Gastroesophageal sphincter (tissue), 4 donors: ENCODE data around the gene PCDHA8. TPM values are rescaled to one million over a fixed set of nuclear protein-coding genes. Genes with fewer than 3 reads are reported as not detected.
"Not testable (repeated sequence)": the region's sequence is repeated elsewhere in the genome, so short reads cannot be mapped to it uniquely, and the experiment has no call there.

ENCODE experiments used
- ATAC-seq: fragments of 150-250 bp; one replicate; pipeline ENCODE4 v1.9.1; 2016; ENCODE audit warnings: mild to moderate bottlenecking, moderate library complexity
- H3K27ac ChIP-seq, 4 donors: fragments of 200-600 bp; sonication (generic) in 3 of 4; 1 replicate in 3 of 4; 2 replicates in 1 of 4; pipeline ENCODE4 v1.5.1; 2016 to 2019
- H3K27me3 ChIP-seq: fragments of 200-600 bp; sonication (generic); one replicate; pipeline ENCODE4 v1.5.1; 2019
- H3K36me3 ChIP-seq, 2 donors: fragments of 200-600 bp; sonication (generic); one replicate each; pipeline ENCODE4 v1.5.1; 2019; ENCODE audit warnings: control low read depth in 1 of 2
- H3K4me1 ChIP-seq, 3 donors: fragments of 200-600 bp; sonication (generic); 1 replicate in 2 of 3; 2 replicates in 1 of 3; pipeline ENCODE4 v1.5.1; 2016 to 2019; ENCODE audit warnings: control low read depth in 2 of 3
- H3K4me3 ChIP-seq, 2 donors: fragments of 200-600 bp; sonication (generic); one replicate each; pipeline ENCODE4 v1.5.1; 2019; ENCODE audit warnings: mild to moderate bottlenecking in 1 of 2, moderate library complexity in 1 of 2
- H3K9me3 ChIP-seq, 3 donors: fragments of 200-600 bp; sonication (generic); one replicate each; pipeline ENCODE4 v1.5.1; 2017 to 2019; ENCODE audit warnings: control low read depth in 2 of 3
- CTCF ChIP-seq, 4 experiments: fragments of 200-600 bp in 2 of 4; fragments of 450-650 bp in 2 of 4; sonication (generic) in 1 of 4; IDR thresholded peaks; one replicate each; pipeline ENCODE4 v1.5.1; 2017 to 2019; ENCODE audit warnings: antibody characterized with exemption in 4 of 4, mild to moderate bottlenecking in 2 of 4, moderate library complexity in 2 of 4
- EP300 ChIP-seq: sonication (generic); formaldehyde crosslinking; IDR thresholded peaks from one replicate; pipeline ENCODE4 v1.6.1; 2017; ENCODE audit warnings: antibody characterized with exemption, mild to moderate bottlenecking
- POLR2A ChIP-seq, 2 donors: fragments of 450-650 bp; IDR thresholded peaks; one replicate each; pipeline ENCODE4 v1.6.1; 2017; ENCODE audit warnings: antibody characterized with exemption in 2 of 2, mild to moderate bottlenecking in 2 of 2, moderate library complexity in 1 of 2
- POLR2AphosphoS5 ChIP-seq: sonication (generic); formaldehyde crosslinking; IDR thresholded peaks from one replicate; pipeline ENCODE4 v1.6.1; 2017; ENCODE audit warnings: antibody characterized with exemption
- WGBS, 2 donors: methylation state at CpG; one replicate each; pipeline ENCODE4 v1.1.5; 2018; ENCODE audit warnings: low coverage in 1 of 2; 5-methylcytosine and 5-hydroxymethylcytosine counted together
- total RNA-seq, 4 donors: library from RNA; depleted of rRNA; stranded (reverse); fragments of >200 nt; gene quantifications; one replicate each; pipeline ENCODE4 v1.1.0, GENCODE V29; 2016

PCDHA8 gene
- total RNA-seq, 4 donors from 2014 or later: 0.15 TPM; not detected in 3

- Histone ChIP-seq H3K4me3 (peak within 1 kb of the TSS; percentile 12 to 18), H3K27me3 (peaks cover 61% of the 10 kb centered on the region), H3K4me1 (no peaks in the 10 kb centered on the region), H3K27ac (no peak within 1 kb of the TSS), H3K36me3 (no peaks in the 10 kb centered on the region), H3K9me3 (peaks cover 0 to 53% (median 0%) of the 10 kb centered on the region in 3 donors)
- 16 to 22% methylated on average over 15 to 18 of the region's 41 CpGs for WGBS, 2 donors
- TF ChIP-seq CTCF (IDR thresholded peaks at IDR 0.05): peak in 1 of 4 experiments; percentile 42
- no peak for TF ChIP-seq EP300
- no peak for ATAC-seq
Observed at GRCh38 chr5:140868721-140869554, 28.0 kb downstream of the PCDHA8 start, which contains the start of gene PCDHA11. Gene PCDHA11 (plus strand): TSS chr5:140868957. CDS start chr5:140869104, 147 bp downstream.

DNA sequence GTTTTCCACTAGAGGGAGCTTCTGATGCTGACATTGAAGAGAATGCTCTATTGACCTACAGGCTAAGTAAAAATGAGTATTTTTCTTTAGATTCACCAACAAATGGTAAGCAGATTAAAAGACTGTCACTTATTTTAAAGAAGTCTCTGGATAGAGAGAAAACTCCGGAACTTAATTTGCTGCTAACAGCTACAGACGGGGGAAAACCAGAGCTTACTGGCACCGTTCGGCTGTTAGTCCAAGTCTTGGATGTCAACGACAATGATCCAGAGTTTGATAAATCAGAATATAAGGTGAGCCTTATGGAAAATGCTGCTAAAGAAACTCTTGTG is 28.5 kb downstream of the PCDHA8 start:
- peaks cover 0 to 48% (median 0%) of the 10 kb centered on the region in 3 donors for H3K9me3 ChIP-seq
- peak in 1 of 4 experiments; percentile 43 for TF ChIP-seq CTCF (IDR thresholded peaks at IDR 0.05)
- no peak for TF ChIP-seq POLR2AphosphoS5
- TF ChIP-seq POLR2A (IDR thresholded peaks at IDR 0.05): no peak
- H3K36me3 ChIP-seq: no peaks in the 10 kb centered on the region
- H3K4me3 ChIP-seq: no peak overlapping the region
- H3K4me1 ChIP-seq: no peaks in the 10 kb centered on the region
- WGBS, 2 donors: 56% methylated on average over 5 of the region's 5 CpGs; no CpG with 5 or more reads in 1 of the 2 donors
- ATAC-seq: no peak
- peaks cover 63% of the 10 kb centered on the region for H3K27me3 ChIP-seq
- no peak overlapping the region for H3K27ac ChIP-seq

GRCh38 chr5:140870221-140871201 is 29.5 kb downstream of the PCDHA8 start:
- no peaks in the 10 kb centered on the region for H3K4me1 ChIP-seq
- WGBS, 2 donors: 10 to 33% methylated on average over 1 to 2 of the region's 114 CpGs
- H3K9me3 ChIP-seq: peaks cover 0 to 50% (median 0%) of the 10 kb centered on the region in 3 donors
- TF ChIP-seq POLR2AphosphoS5: no peak
- TF ChIP-seq EP300: no peak
- no peak for TF ChIP-seq POLR2A (IDR thresholded peaks at IDR 0.05)
- TF ChIP-seq CTCF (IDR thresholded peaks at IDR 0.05): no peak
- H3K27ac ChIP-seq: no peak overlapping the region
- ATAC-seq: no peak
- no peaks in the 10 kb centered on the region for H3K36me3 ChIP-seq
- H3K4me3 ChIP-seq: no peak overlapping the region
- peaks cover 73% of the 10 kb centered on the region for H3K27me3 ChIP-seq

GRCh38 chr5:140875085-140876065 is 34.4 kb downstream of the PCDHA8 start, which contains the start of gene PCDHA12:
Gene PCDHA12 (plus strand): TSS chr5:140875308. CDS start chr5:140875473, 165 bp downstream.
- Histone ChIP-seq H3K36me3 (no peaks in the 10 kb centered on the region), H3K27me3 (peaks cover 82% of the 10 kb centered on the region), H3K4me1 (no peaks in the 10 kb centered on the region), H3K4me3 (peak within 1 kb of the TSS; percentile 6 to 25), H3K9me3 (peaks cover 0 to 53% (median 0%) of the 10 kb centered on the region in 3 donors), H3K27ac (no peak within 1 kb of the TSS)
- ATAC-seq: no peak
- TF ChIP-seq CTCF (IDR thresholded peaks at IDR 0.05) (peak in 1 of 4 experiments; percentile 37), EP300 (no peak), POLR2A (IDR thresholded peaks at IDR 0.05) (no peak)
- WGBS, 2 donors: 13 to 28% methylated on average over 13 to 24 of the region's 47 CpGs

GRCh38 chr5:140876541-140877261 is 35.7 kb downstream of the PCDHA8 start:
- WGBS, 2 donors: 22 to 45% methylated on average over 4 to 13 of the region's 80 CpGs
- peaks cover 70% of the 10 kb centered on the region for H3K27me3 ChIP-seq
- ATAC-seq, H3K36me3 ChIP-seq, H3K4me3 ChIP-seq, H3K27ac ChIP-seq, H3K4me1 ChIP-seq: not testable (repeated sequence)
- peaks cover 0 to 43% (median 0%) of the 10 kb centered on the region in 3 donors for H3K9me3 ChIP-seq
